Activated naive CD4-positive, alpha-beta T cell (primary cell): ENCODE results near the gene ADM.

Source experiments
- DNase-seq, 4 experiments: peaks; one replicate each; lab custom pipeline; 2025; lab: John Stamatoyannopoulos, UW

Gene ADM

DNA sequence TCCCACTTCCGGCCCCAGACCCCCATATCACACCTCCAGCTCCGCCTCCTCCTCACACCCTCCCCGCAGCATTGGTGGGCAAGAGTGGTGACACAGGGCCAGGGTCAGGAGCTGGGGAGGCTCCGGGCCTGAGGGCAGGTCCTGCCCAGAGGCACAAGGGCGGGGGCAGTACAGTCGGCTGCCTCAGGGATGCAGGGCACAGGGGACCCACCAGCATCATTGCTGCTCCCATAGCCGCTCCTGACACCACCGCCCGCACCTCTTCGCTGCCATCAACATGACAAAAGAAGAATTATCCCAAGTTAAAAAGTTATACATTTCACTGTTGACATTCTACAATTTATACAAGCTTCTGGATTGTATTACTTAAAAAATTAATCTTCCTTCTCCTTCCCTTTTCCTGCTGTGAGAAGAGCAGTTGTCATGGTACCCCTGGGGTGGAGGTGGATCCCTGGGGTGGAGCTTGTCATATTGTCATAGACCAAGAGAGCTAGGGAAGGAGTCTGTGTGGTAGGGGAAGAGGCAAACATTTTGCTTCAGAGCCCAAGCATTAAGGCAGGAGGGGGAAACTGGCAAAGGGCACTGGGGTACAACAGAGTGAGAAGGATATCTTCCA, 15.0 kb upstream of the ADM start:
- DNase-seq = no peak

DNA sequence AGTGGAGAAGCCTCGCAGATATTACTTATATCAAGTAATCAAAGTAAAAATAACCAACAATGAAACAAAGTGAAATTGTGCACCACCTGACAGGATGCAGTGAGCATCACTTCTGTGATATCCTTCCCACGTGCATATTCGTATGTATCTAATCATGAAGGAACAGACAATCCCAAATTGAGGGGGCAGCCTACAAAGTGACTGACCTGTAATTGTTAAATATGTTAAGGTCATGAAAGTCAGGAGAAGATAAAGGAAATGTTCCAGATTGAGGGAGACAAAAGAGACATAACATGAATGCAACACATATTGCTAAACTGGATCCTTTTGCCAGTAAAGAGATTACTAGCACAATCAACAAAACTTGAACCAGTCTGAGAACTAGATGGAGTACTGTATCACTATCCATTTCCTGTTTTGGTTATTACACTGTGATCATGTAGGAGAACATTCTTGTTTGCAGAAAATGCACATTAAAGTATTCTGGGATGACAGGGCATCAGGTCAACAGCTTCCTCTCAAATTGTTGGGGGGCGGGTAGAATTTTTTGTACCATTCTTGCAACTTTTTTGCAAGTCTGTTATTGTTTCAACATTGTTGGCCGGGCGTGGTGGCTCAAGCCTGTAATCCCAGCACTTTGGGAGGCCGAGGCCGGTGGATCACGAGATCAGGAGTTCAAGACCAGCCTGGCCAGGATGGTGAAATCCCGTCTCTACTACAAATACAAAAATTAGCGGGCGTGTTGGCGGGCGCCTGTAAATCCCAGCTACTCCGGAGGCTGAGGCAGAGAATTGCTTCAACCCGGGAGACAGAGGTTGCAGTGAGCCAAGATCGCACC, 12.9 kb upstream of the ADM start:
- DNase-seq = no peak

DNA sequence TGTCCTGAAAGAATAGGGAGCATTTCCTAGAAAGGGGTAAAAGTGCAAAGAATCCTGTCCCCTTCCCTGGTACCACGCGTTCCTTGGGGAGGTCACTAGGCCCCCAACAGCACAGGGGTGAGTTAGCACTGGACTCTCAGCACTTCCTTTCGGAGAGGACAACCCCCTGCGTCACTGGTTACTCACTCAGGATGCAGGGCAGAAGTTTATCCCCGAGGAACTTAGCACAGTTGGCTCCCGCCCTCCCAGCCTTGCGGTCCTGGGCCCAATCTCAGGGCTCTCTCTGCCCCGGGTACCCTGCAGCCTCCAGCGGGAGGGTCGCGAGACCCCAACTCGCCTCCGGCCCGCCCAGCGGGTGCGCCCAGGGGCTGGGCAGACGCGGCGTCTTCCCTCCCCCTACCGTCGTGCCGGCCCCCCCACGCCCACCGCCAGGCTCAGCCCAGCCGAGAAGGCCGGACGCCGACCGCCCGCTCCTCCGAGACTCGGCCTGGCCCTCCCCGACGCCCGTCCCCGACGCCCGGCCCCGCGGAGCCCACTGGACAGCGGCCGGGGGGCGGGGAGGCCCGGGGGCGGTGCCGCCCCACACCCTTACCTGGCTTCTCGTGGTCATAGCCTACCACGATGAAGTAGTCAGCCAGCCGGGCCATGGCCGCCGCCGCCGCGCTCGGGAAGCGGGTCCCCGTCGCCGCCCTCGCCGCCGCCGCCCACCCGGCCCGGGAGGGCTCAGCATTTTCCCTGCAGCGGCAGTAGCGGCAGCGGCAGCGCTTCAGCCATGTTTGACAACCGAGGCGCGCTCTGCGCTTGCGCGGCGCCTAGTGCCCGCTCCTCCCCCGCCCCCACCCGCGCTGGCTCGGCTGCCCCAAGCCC, 11.2 kb upstream of the ADM start, which contains the start of gene SBF2:
SBF2 (minus strand) TSS at position 797 of the 867 bp plus-strand sequence; CDS start at position 647, 150 bp downstream.
- peak; percentile 41 to 76 (median 52) for DNase-seq

DNA sequence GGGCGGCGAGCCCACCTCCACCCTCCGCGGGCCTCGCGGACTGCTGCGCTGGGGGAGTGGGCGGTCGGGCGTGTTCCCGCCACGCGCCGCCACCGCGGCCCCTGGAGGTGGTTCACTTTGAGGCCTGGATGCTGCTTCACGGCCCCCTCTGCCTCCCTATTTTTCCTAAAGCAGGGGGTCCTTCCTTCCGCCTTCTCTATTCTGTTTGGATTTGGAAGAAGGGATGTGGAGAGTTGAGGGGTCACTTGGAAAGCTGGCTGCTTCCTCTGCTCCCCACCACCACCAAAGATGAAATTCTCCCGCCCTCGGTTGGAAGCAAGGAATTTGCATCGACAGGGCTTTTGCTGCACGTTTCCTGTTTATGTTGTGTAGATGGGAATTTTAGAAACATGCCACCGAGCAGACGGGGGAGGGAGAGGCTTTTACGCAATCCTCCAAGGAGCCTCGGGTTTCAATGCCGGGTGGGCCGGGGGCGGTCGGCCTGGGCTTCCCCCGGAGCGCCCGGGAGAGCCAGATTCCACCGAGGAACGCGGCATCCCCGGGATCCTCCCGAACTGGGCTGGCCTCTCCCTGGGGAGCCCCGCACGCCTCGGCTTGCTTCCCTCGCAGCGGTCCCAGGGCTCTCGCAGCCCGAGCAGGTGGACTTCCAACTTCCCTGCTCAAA, 10.5 kb upstream of the ADM start:
- DNase-seq = no peak

DNA sequence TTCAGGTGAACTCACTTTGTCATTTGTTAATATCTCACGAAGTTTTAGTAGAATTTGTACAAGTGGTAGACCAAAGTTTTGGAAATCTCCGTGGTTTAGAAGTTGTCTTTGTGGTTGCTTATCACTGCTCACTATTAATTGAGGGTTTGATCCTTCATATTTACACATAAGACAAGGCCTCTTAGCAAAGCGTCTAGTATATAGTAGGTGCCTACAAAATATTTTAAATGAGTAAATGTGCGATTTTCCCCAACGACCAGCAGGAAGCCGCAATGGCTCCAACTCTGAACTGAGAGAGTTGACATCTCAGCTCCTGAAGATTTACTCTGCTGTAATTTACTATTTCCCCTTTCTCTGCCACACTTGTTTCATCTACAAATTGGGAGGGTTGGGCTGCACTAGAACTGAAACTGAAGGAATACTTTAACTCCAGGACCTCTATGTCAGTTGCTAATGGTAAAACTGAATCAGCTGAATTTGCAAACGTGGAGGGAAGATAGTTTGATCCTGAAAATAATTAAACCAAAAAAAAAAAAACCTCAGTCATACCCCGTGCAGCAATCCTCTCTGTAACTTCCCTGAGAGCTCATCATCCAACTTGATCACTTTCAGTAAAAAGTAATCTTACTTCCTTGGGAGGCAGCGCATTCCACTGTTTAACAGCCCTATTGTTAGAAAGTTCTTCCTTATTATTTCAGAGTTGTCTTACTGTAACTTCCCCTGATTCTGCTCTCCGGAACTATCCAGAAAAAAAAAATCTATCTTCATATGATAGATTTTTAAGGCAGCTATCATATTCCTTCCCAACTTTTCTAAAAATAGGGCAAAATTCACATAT, 9.6 kb upstream of the ADM start:
- DNase-seq = no peak

DNA sequence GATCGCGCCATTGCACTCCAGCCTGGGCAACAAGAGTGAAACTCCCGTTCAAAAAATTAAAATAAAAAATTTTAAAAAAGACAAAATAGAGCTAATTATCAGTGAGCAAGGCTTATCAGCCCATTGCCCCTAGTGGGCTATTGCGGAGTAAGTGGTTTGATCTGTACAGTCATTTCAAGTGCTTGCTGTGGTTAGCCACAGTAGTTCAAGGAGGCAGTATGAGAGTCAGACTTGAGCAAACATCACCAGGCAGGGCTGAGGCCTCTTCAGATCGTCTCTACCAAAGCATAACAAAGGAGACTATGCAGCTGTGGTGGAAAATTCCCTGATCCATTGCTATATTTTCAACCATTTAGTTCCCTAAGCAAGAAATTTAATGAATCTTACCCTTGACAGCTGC, 6.5 kb upstream of the ADM start:
- peak in 1 of 4 experiments; percentile 7 for DNase-seq

DNA sequence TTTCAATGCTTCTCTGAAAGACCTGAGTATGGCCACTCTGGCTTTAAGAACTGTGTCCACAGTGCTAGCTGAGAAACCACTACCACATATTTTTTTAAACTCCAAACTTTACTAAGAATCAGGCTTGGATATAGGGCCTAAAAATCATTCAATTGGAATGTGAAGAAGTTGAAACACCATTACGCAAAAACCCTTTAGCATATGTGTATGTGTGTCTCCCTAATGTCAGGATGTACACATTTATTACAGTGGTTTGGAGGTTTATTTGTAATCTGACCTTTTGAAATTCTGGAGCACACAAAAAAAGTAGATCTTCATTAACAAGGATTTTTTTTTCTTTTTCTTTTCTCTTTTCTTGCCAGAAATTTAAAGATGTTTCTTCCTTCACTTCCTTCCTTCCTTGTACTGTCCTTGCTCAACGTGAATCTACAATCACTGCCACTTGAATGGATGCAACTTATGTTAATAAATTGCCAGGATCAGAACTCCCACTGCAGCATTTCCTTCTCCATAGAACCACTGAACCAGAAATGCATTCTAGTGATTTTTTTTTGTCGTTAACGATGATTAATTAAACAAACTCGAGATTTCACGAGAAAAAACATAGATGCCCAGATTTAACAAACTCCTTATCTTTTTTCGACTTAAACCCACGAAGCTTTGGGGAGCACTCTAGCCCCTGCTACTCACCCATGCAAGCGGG, 3.1 kb upstream of the ADM start:
- no peak for DNase-seq

DNA sequence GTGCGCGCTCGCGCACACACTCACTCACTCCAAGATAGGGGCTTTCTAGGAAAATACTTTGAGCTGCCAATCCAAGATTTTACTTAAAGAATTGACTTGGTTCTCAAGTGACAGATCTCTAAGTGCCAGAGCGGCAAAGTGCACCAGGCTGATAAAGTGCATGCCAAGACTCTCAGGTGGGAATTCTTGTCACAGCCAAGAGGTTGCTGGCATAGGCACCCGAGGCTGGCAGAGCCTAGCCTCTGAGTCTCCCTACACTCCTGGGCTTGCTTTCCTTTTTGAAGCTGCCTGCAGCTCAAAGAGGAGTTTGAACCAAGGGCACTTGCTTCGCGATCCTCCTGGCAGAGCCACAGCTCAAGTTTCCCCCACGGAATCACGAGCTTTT, 2.5 kb upstream of the ADM start:
- no peak for DNase-seq

DNA sequence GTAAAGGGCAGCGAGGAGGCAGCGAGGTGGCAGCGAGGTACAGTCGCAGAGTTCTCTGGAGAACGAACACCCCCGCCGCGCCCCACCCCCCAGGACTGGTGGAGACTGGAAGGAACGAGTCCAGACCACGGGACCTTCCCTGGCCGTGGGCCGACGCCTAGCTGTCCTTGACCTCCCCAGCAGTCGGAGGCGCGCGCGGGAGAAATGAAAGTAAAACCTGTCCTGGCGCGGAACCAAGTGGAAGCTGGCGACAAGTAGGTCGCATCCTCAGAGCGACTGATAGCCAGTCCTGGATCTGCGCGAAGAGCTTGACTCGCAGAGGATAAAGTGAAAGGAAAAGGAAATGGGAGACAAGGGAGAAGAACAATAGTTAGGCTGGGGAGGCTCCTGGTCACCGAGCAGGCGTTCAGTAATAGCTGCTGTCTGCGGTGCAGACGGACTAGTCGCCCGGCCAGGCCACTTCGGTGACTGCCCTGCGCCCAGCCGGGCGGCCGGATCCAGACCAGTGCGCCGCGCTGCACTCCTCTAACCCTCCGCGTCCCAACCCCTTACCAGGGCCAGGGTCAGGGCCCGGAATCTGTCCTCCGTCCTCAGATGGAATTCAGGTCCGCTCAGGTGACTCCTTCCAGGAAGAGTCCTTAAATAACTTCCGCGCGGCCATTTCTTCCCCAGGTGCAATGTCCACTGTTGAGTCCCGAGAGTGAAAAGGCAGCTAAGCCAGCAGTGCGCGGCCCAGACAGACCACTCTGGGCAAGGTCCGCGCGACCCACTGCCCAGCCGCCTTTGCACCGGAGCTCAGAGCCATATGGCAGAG, 1.9 kb upstream of the ADM start:
- DNase-seq = peak in 2 of 4 experiments; percentile 47 to 59

DNA sequence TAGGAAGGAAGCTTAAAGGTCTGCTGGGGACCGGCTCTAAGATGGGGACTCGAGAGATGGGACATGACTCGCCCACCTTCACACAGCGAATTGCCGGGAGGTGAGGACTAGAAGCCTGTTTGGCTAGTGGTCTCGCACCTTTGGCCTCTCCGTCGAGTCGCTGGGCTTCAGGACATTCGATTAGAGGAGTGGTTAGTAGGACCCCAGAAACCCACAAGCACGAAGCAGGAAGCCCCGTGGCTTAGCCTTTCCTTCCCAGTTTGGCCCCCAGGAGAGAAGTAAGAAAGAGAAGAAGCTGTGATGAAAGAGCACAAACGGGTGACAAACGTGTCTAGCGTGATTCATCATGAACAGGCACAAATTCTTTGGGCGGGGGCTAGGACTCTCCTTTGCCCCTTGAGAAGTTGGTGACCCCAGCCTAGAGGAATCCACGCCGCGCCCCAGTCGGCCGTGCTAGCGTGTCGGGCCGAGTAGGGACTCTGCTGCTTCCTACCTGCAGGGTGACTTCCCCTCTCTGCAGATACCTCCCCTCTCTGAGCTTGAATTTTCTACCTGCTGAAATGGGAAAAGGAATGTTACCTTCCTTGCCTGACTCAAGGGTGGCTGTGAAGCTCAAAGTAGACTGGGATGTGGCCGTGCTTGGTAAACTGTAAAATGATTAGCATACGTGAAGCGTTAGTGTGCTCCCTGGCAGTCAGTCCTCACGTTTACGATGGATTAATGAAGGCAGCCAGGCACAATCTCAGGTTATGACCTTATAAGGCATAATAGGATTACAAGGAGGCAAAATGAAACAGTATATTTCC, 1.1 kb upstream of the ADM start:
- no peak for DNase-seq

DNA sequence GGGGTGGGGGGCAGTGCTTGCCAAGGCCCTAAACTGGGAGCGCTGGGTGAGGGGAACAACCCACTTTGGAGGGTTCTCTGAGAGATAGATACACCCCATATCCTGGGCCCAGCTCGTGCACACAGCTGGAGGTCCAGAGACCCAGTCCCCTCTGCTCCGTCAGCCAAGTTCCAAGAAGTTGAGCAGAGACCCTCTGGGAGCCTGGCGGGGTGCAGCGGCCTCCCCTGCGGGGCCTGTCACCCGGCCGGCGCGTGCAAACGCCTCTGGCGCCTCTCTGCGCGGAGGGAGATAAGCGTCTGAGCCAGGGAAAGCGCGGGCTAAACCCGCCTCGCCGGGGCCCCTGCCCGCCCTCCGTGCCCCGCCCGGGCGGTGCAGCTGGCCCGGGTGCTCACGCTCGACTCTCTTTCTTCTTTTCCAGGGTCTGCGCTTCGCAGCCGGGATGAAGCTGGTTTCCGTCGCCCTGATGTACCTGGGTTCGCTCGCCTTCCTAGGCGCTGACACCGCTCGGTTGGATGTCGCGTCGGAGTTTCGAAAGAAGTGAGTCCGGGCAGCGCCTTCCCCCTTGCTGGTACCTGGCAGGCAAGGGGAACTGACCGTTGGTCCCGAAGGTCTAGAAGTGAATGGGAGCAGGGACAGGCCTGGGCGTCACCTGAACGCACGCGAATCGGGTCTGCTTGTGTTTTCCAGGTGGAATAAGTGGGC, 540 bp downstream of the ADM start:
- peak in 1 of 4 experiments; percentile 16 for DNase-seq

DNA sequence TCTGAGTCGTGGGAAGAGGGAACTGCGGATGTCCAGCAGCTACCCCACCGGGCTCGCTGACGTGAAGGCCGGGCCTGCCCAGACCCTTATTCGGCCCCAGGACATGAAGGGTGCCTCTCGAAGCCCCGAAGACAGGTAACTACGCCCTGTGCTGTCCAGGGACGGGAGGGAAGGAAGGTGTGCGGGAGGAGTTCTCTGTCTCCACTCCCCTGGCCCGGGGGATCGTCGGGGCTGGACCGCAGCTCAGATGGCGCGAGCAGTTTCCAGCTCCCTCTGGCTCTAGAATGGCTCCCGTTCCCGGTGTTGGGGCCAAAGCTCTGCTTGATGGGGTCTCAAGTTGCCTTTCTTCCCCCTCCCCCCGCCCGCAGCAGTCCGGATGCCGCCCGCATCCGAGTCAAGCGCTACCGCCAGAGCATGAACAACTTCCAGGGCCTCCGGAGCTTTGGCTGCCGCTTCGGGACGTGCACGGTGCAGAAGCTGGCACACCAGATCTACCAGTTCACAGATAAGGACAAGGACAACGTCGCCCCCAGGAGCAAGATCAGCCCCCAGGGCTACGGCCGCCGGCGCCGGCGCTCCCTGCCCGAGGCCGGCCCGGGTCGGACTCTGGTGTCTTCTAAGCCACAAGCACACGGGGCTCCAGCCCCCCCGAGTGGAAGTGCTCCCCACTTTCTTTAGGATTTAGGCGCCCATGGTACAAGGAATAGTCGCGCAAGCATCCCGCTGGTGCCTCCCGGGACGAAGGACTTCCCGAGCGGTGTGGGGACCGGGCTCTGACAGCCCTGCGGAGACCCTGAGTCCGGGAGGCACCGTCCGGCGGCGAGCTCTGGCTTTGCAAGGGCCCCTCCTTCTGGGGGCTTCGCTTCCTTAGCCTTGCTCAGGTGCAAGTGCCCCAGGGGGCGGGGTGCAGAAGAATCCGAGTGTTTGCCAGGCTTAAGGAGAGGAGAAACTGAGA, 1.4 kb downstream of the ADM start:
- peak in 1 of 4 experiments; percentile 8 for DNase-seq

DNA sequence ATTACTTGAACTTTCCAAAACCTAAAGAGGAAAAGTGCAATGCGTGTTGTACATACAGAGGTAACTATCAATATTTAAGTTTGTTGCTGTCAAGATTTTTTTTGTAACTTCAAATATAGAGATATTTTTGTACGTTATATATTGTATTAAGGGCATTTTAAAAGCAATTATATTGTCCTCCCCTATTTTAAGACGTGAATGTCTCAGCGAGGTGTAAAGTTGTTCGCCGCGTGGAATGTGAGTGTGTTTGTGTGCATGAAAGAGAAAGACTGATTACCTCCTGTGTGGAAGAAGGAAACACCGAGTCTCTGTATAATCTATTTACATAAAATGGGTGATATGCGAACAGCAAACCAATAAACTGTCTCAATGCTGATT, 2.1 kb downstream of the ADM start:
- DNase-seq = no peak

DNA sequence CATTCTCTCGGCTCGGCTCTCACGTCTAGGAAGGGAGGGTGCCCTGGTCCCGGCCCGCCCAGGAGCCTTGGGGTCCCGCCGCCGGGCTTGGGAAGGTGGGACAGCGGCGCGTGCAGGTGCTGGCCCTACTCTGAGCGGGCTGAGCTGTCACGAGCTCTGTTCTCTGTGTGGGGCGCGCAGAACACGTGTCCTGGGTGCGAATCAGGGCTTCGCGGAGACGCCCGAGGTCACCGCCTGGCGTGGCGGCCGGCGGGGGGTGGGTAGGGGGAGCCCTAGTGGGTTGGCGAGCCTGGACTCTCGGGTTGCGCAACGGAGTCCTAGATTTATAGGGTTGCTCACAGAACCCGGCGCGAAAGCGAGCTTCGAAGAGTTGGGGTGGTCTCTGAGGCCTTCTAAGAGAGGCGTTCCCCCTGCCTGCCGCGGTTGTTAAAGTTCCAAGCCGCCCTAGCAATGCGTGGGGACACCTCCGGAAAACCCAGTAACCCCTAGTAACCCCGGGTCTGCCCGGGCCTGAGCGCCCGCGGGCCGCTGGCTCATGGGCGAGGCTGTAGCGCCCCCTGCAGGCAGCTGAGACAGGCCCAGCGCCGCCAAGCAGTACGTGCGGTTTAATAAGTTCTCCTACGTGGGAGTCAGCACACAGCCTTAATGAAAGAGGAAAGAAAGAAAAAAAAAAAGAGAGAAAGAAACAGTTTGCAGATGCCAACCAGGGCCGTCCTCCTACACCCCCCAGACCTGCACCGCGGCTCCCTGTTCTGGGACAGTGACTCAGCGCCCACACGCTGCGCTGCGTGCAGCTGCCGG, 2.7 kb downstream of the ADM start:
- DNase-seq = peak; percentile 61 to 76 (median 65)

DNA sequence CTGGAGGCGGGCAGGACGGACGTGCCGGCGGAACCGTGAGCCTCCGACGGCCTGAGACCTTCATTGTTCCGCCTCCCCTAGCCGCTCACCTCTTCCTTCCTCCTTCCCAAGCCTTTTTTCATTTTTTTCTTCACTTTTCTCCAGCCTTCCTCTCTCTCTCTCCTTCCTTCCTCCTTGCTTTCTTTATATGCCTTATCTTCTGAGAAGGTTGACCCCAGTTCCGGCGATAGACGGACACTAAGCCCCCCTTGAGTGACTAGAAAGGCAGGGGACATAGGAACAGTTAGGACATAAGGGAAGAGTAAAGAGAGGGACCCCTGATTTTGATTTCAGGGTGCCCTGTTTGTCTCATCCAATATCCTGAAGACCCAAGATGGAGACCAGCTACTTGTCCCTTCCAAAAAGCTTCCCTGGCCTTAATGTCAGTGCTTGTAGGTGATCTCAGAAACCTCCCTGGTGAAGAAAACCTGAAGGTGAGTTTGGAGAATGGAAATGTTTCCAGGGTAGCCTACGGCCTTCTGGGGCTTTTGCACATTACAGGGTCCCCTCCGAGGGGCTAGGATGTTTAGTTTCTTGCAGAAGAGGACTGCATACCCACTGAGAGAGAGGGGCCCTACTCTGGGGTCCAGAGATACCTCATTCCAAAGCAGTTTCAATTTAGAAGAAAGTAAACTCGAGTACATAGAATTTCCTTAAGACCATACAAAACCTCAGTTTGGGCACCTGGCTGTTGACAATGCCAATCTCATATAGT, 3.5 kb downstream of the ADM start:
- DNase-seq = no peak
